HEK293 (cell line): ENCODE results near the gene SUN3.

Experiments used
- CTCF ChIA-PET: fragments of 350-600 bp; formaldehyde crosslinking; extraction: SDS; loops from one replicate; lab custom pipeline; 2021; ENCODE audit warnings: antibody characterized with exemption; lab: Yijun Ruan, JAX
- POLR2A ChIA-PET: fragments of 300-600 bp; formaldehyde crosslinking; extraction: SDS; loops from one replicate; lab custom pipeline; 2020; ENCODE audit warnings: antibody characterized with exemption, inconsistent platforms; lab: Yijun Ruan, JAX
- H3K27ac ChIP-seq: fragments of 200-500 bp; sonication (Bioruptor generic); 2 replicates; pipeline ENCODE4 v1.5.1; 2014; ENCODE audit warnings: low read depth, low read length, control low read depth, inconsistent platforms; ENCODE audit errors: extremely low read depth
- H3K36me3 ChIP-seq, 2 experiments: fragments of 200-500 bp in 1 of 2; sonication (Bioruptor generic) in 1 of 2; 1 replicate in 1 of 2; 2 replicates in 1 of 2; pipeline ENCODE4 v1.5.1; 2014 to 2017; ENCODE audit warnings: inconsistent platforms in 2 of 2, low read length in 2 of 2; ENCODE audit not compliant: control insufficient read depth in 2 of 2, insufficient read depth in 1 of 2
- H3K4me1 ChIP-seq: fragments of 200-500 bp; sonication (Bioruptor generic); 2 replicates; pipeline ENCODE4 v1.5.1; 2014; ENCODE audit warnings: mild to moderate bottlenecking, low read length, inconsistent platforms; ENCODE audit not compliant: control insufficient read depth, insufficient read depth
- H3K4me3 ChIP-seq: 2 replicates; pipeline ENCODE4 v1.5.1; 2011; ENCODE audit warnings: low read depth, mild to moderate bottlenecking, control low read depth, low read length, moderate library complexity
- H3K9me3 ChIP-seq: fragments of 200-500 bp; sonication (Bioruptor generic); 2 replicates; pipeline ENCODE4 v1.5.1; 2014; ENCODE audit warnings: low read depth, low read length, inconsistent platforms; ENCODE audit not compliant: control insufficient read depth, insufficient read depth
- GLI2 ChIP-seq: fragments of 450-650 bp; formaldehyde crosslinking; IDR thresholded peaks from 2 replicates; pipeline ENCODE4; 2017; ENCODE audit warnings: missing biosample characterization, missing genetic modification characterization, low read depth, borderline replicate concordance
- GLIS2 ChIP-seq: fragments of 450-650 bp; formaldehyde crosslinking; IDR thresholded peaks from 2 replicates; pipeline ENCODE4 v1.5.1; 2016; ENCODE audit warnings: missing biosample characterization, missing genetic modification characterization
- PRDM4 ChIP-seq: fragments of 450-650 bp; formaldehyde crosslinking; IDR thresholded peaks from 2 replicates; pipeline ENCODE4 v1.5.1; 2017; ENCODE audit warnings: missing biosample characterization, missing genetic modification characterization
- SP7 ChIP-seq: fragments of 450-650 bp; formaldehyde crosslinking; IDR thresholded peaks from 2 replicates; pipeline ENCODE4 v1.5.1; 2016; ENCODE audit warnings: missing biosample characterization, missing genetic modification characterization
- TCF7L2 ChIP-seq: IDR thresholded peaks from 2 replicates; pipeline ENCODE4 v1.6.1; 2011; ENCODE audit warnings: low read depth, mild to moderate bottlenecking, inconsistent platforms, low read length, moderate library complexity, borderline replicate concordance
- ZBTB6 ChIP-seq: fragments of 450-650 bp; formaldehyde crosslinking; IDR thresholded peaks from 2 replicates; pipeline ENCODE4 v1.5.1; 2017; ENCODE audit warnings: missing biosample characterization, missing genetic modification characterization
- ZFP37 ChIP-seq: fragments of 450-650 bp; formaldehyde crosslinking; IDR thresholded peaks from 2 replicates; pipeline ENCODE4 v1.5.1; 2016; ENCODE audit warnings: missing biosample characterization, missing genetic modification characterization
- ZFP69B ChIP-seq: fragments of 450-650 bp; formaldehyde crosslinking; IDR thresholded peaks from 2 replicates; pipeline ENCODE4 v1.5.1; 2016; ENCODE audit warnings: missing biosample characterization, missing genetic modification characterization
- ZNF132 ChIP-seq: fragments of 450-650 bp; formaldehyde crosslinking; IDR thresholded peaks from 2 replicates; pipeline ENCODE4 v1.5.1; 2017; ENCODE audit warnings: missing biosample characterization, missing genetic modification characterization, borderline replicate concordance
- ZNF140 ChIP-seq: fragments of 450-650 bp; formaldehyde crosslinking; IDR thresholded peaks from 2 replicates; pipeline ENCODE4 v1.5.1; 2016; ENCODE audit warnings: missing biosample characterization, missing genetic modification characterization
- ZNF169 ChIP-seq: fragments of 450-650 bp; formaldehyde crosslinking; IDR thresholded peaks from 2 replicates; pipeline ENCODE4 v1.5.1; 2016; ENCODE audit warnings: missing biosample characterization, missing genetic modification characterization
- ZNF184 ChIP-seq: fragments of 450-650 bp; IDR thresholded peaks from 2 replicates; pipeline ENCODE4 v1.5.1; 2018; ENCODE audit warnings: missing biosample characterization, mild to moderate bottlenecking, missing genetic modification characterization
- ZNF341 ChIP-seq: fragments of 450-650 bp; formaldehyde crosslinking; IDR thresholded peaks from 2 replicates; pipeline ENCODE4; 2016; ENCODE audit warnings: low read depth, missing biosample characterization, missing genetic modification characterization
- ZNF37A ChIP-seq: fragments of 450-650 bp; IDR thresholded peaks from 2 replicates; pipeline ENCODE4 v1.5.1; 2018; ENCODE audit warnings: missing biosample characterization, missing genetic modification characterization
- ZNF391 ChIP-seq: fragments of 450-650 bp; formaldehyde crosslinking; IDR thresholded peaks from 2 replicates; pipeline ENCODE4 v1.5.1; 2016; ENCODE audit warnings: low read depth, missing biosample characterization, missing genetic modification characterization, borderline replicate concordance
- ZNF488 ChIP-seq: fragments of 450-650 bp; formaldehyde crosslinking; IDR thresholded peaks from 2 replicates; pipeline ENCODE4 v1.5.1; 2016; ENCODE audit warnings: missing biosample characterization, missing genetic modification characterization
- ZNF510 ChIP-seq: fragments of 450-650 bp; formaldehyde crosslinking; IDR thresholded peaks from 2 replicates; pipeline ENCODE4 v1.5.1; 2018; ENCODE audit warnings: mild to moderate bottlenecking, missing genetic modification characterization, missing biosample characterization; ENCODE audit not compliant: insufficient replicate concordance
- ZNF600 ChIP-seq: fragments of 450-650 bp; formaldehyde crosslinking; IDR thresholded peaks from 2 replicates; pipeline ENCODE4 v1.5.1; 2016; ENCODE audit warnings: missing biosample characterization, missing genetic modification characterization
- ZNF830 ChIP-seq: fragments of 450-650 bp; IDR thresholded peaks from 2 replicates; pipeline ENCODE4 v1.5.0; 2018; ENCODE audit warnings: missing biosample characterization, missing genetic modification characterization, low read depth, mild to moderate bottlenecking, moderate library complexity
- ZSCAN5A ChIP-seq: fragments of 450-650 bp; formaldehyde crosslinking; IDR thresholded peaks from 2 replicates; pipeline ENCODE4 v1.5.1; 2016; ENCODE audit warnings: missing biosample characterization, missing genetic modification characterization

The SUN3 gene

GRCh38 chr7:47956220-47956619 is 72.7 kb downstream of the SUN3 start:
- POLR2A ChIA-PET, result no interaction called here
- TF ChIP-seq ZNF169 (tag by site-specific recombination) (no peak), ZNF341 (tag by site-specific recombination) (no peak), PRDM4 (no peak), ZFP69B (tag by site-specific recombination) (no peak), ZNF510 (no peak), TCF7L2 (no peak), ZNF37A (tag by site-specific recombination) (no peak), ZNF391 (tag by site-specific recombination) (no peak), GLIS2 (tag by site-specific recombination) (no peak), ZBTB6 (tag by site-specific recombination) (no peak), SP7 (tag by site-specific recombination) (no peak), ZNF830 (tag by site-specific recombination) (no peak), ZSCAN5A (no peak), ZNF132 (tag by site-specific recombination) (no peak), ZNF140 (tag by site-specific recombination) (no peak), GLI2 (tag by site-specific recombination) (no peak), ZNF488 (tag by site-specific recombination) (no peak), ZFP37 (no peak)
- CTCF ChIA-PET, result interaction anchor here (0.6 to 1.0 kb wide), 3 partner anchors 8 to 175 kb away, joined by 3 to 4 read pairs (median 3); no protein-coding TSS in a partner anchor
- Histone ChIP-seq H3K27ac (no peak overlapping the region), H3K4me3 (no peak overlapping the region), H3K9me3 (no peaks in the 10 kb centered on the region), H3K4me1 (no peaks in the 10 kb centered on the region), H3K36me3 (peaks cover 11 to 37% of the 10 kb centered on the region in 2 experiments)

GRCh38 chr7:47954231-47954911 is 74.5 kb downstream of the SUN3 start:
- CTCF ChIA-PET, result interaction anchor here (0.7 to 0.8 kb wide), 2 partner anchors 9 to 200 kb away, joined by 3 to 7 read pairs; no protein-coding TSS in a partner anchor
- Histone ChIP-seq H3K27ac (no peak overlapping the region), H3K9me3 (no peaks in the 10 kb centered on the region), H3K36me3 (peaks cover 11 to 31% of the 10 kb centered on the region in 2 experiments), H3K4me1 (no peaks in the 10 kb centered on the region), H3K4me3 (no peak overlapping the region)
- POLR2A ChIA-PET, result no interaction called here
- TF ChIP-seq ZNF184 (tag by site-specific recombination) (no peak), ZNF600 (no peak)
